ENCODE measurements around the gene RASSF5.
"Not testable (repeated sequence)": the region's sequence is repeated elsewhere in the genome, so short reads cannot be mapped to it uniquely, and the experiment has no call there.

The RASSF5 gene

GRCh38 chr1:206593351-206593925 is 86.1 kb downstream of the RASSF5 start:
- no peak for DNase-seq

GRCh38 chr1:206595581-206596318 is 88.4 kb downstream of the RASSF5 start:
- no peak for DNase-seq

- DNase-seq = no peak
Observed at GRCh38 chr1:206596319-206596666, 89.0 kb downstream of the RASSF5 start.

DNA sequence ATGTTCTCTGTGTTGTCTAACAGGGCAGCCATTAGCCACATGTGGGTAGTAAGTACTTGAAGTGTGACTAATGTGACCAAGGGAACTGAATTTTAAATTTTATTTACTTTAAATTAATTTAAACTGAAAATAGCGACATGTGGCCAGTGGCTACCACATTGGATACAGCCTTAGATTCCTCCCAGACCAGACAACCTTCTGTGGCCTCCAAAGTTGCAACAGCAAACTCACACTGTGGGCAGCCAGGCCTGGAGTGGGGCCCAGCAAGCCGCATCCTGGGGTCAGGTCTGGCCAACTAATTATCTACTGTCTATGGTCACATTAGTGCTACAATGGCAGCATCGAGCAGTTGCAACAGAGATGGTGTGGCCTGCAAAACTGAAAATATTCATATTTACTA is 93.2 kb downstream of the RASSF5 start:
- no peak for DNase-seq

- DNase-seq = no peak
Observed at GRCh38 chr1:206604861-206605260, 97.5 kb downstream of the RASSF5 start.

DNA sequence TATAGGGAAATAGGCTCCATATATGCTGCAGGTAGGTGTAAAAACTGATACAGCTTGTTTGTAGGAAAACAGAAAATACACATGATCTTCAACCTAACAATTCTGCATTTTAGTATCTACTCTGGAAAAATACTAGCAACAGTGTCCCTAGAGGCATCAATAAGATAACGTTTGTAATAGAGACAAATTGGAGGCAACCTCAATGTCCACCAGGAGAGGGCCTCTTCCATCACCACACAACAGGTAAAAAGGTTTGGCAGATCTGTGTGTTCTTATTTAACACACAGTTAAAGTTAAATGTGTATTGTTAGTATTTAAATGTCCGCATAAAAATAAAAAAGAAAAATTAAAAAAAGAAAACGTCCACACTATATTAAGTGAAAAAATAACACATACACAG is 99.5 kb downstream of the RASSF5 start:
- peak; percentile 6 for DNase-seq

- DNase-seq = no peak
Observed at GRCh38 chr1:206608108-206608698, 100.9 kb downstream of the RASSF5 start.

- no peak for DNase-seq
Observed at GRCh38 chr1:206609229-206609991, 102.1 kb downstream of the RASSF5 start.

GRCh38 chr1:206612129-206612876 is 105.0 kb downstream of the RASSF5 start, which contains the start of gene EIF2D:
TSS of gene EIF2D (minus strand) at chr1:206612465. CDS start at chr1:206612342, 123 bp downstream.
- DNase-seq = peak; percentile 84

GRCh38 chr1:206626396-206626795 is 119.1 kb downstream of the RASSF5 start:
- DNase-seq = not testable (repeated sequence)

DNA sequence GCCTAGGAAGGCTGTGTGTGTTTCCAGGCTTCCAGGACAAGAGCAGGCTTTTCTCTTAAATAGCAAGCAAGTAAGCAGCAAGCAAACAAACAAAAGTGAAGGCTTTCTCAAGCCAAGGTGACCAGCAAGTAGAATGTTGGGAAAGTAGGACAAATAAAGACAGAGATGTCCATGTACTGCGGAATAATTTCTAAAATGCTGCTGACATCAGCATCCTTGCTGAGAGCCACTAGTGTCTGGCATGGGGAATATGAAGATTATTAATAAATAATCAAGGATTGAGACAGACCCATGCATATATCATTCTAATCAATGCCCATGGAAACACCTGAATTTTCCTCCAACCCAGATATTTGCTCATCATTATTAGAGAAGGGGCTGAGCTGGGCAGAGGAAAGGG is 121.6 kb downstream of the RASSF5 start:
- DNase-seq = no peak

DNA sequence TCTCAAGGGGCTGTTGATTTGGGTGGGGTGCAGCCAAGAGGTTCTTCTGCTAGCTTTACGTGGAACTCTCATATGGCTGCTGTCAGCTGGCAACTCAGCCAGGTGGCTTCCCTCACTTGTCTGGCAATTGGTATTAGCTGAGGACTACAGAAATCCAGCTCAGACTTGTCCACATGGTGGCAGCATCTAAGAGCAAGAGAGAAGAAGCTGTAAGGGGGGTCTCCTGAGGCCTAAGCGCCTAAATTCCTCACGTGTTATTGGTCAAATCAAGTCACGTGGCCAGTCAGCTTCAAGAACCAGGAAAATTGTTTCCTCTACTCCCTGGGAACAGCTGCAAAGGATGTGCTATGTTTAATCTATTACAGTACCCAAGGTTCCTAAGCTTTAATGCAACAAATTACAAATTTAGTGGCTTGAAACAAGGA is 123.8 kb downstream of the RASSF5 start:
- peak; percentile 88 for DNase-seq

GRCh38 chr1:206633708-206634121 is 126.4 kb downstream of the RASSF5 start:
- no peak for DNase-seq

GRCh38 chr1:206634365-206635079 is 127.2 kb downstream of the RASSF5 start:
- peak; percentile 51 for DNase-seq

- peak; percentile 90 for DNase-seq
Observed at GRCh38 chr1:206635080-206635977, 128.0 kb downstream of the RASSF5 start, which contains the start of gene DYRK3. TSS of gene DYRK3 (plus strand) at chr1:206635536. CDS start at chr1:206635704, 168 bp downstream.

DNA sequence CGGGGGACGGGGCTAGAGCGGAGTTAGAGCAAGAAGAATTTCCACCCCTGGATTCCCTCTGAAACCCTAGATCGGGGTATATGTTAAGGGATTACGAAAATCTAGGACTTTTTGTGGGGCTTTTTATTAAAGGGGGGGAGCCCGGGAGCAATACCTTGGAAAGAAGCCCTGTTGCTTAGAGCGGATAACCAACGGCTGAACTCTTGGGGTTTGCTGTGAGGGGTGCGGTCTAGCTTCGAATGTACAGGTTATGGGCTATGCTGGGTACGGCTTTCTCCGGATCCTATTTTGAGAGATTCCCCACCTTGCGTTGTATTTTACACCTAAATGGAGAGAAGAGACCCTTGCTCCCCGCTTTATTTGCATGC is 128.6 kb downstream of the RASSF5 start:
- no peak for DNase-seq

- no peak for DNase-seq
Observed at GRCh38 chr1:206636671-206637070, 129.3 kb downstream of the RASSF5 start.

- DNase-seq = no peak
Observed at GRCh38 chr1:206637605-206638004, 130.3 kb downstream of the RASSF5 start.

Measured in DMS 273 treated with DMSO at 0.1 percent for 48 hours (cell line).